ENCODE measurements around the gene SLC2A4.

DNA sequence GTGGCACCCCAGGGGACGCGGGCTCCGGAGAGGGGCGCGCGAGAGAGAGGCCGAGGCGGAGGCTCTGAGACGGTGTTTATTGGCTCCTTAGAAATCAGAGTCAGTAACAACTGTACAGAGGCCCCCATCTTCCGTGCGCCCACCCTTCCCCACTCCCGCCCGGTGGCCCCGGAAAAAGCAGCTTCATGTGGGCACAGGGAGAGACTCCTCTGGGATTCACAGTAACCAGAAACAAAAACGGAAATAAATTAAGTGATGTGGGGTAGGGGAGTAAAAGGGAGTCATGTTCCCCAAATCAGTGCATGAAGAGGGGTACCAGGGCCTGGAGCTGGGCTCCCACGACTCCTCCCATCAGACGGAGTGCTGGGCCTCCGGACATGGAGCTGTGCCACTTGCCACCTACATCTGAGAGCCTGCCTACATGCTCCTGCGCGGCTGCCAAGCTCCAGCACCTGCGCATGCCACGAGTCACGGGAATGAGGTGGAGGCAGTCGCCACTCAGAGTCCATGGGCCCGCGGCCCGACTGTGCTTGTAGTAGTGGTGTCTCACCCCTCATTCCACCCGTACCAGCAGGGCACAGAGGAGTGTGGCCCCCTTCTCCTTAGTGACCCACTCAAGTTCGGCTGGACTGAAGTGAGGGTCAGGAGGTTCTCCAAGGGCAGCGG is 34.2 kb downstream of the SLC2A4 start:
- TF ChIP-seq EZH2 (IDR thresholded peaks at IDR 0.05; ENCODE audit: low read depth): no peak
- TF ChIP-seq, protein P1, sequence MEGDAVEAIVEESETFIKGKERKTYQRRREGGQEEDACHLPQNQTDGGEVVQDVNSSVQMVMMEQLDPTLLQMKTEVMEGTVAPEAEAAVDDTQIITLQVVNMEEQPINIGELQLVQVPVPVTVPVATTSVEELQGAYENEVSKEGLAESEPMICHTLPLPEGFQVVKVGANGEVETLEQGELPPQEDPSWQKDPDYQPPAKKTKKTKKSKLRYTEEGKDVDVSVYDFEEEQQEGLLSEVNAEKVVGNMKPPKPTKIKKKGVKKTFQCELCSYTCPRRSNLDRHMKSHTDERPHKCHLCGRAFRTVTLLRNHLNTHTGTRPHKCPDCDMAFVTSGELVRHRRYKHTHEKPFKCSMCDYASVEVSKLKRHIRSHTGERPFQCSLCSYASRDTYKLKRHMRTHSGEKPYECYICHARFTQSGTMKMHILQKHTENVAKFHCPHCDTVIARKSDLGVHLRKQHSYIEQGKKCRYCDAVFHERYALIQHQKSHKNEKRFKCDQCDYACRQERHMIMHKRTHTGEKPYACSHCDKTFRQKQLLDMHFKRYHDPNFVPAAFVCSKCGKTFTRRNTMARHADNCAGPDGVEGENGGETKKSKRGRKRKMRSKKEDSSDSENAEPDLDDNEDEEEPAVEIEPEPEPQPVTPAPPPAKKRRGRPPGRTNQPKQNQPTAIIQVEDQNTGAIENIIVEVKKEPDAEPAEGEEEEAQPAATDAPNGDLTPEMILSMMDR (conservative IDR thresholded peaks at IDR 0.05): no peak
